H9 (cell line): ENCODE measurements around the gene HNRNPLL. TPM values are rescaled to one million over a fixed set of nuclear protein-coding genes. Genes with fewer than 3 reads are reported as not detected.
A peak's percentile ranks its signal among the peaks of the same experiment; 100 is the strongest.

ENCODE experiments used
- DNase-seq: peaks from one replicate; pipeline ENCODE4 v3.0.0-alpha.2; 2017
- H2AFZ ChIP-seq: one replicate; pipeline ENCODE4 v1.6.1; 2013; ENCODE audit warnings: mild to moderate bottlenecking, low read length, control low read depth, moderate library complexity
- H2AK5ac ChIP-seq: 2 replicates; pipeline ENCODE4 v1.6.1; 2013; ENCODE audit warnings: low read length, control low read depth, mixed read lengths; ENCODE audit not compliant: insufficient read length
- H2BK120ac ChIP-seq: one replicate; pipeline ENCODE4 v1.6.1; 2013; ENCODE audit warnings: low read depth, mild to moderate bottlenecking, low read length, control low read depth, inconsistent platforms; ENCODE audit not compliant: poor library complexity, severe bottlenecking
- H2BK12ac ChIP-seq: 2 replicates; pipeline ENCODE4 v1.6.1; 2013; ENCODE audit warnings: low read length, control low read depth, mixed read lengths, low read depth; ENCODE audit not compliant: insufficient read length
- H2BK15ac ChIP-seq: 2 replicates; pipeline ENCODE4 v1.6.1; 2013; ENCODE audit warnings: low read depth, low read length, control low read depth
- H2BK20ac ChIP-seq: one replicate; pipeline ENCODE4 v1.6.1; 2013; ENCODE audit warnings: low read depth, mild to moderate bottlenecking, low read length, control low read depth, inconsistent platforms; ENCODE audit not compliant: poor library complexity, severe bottlenecking
- H2BK5ac ChIP-seq: 2 replicates; pipeline ENCODE4 v1.6.1; 2013; ENCODE audit warnings: low read length, control low read depth, mixed read lengths; ENCODE audit not compliant: insufficient read length
- H3K14ac ChIP-seq: 2 replicates; pipeline ENCODE4 v1.6.1; 2013; ENCODE audit warnings: low read length, control low read depth; ENCODE audit not compliant: insufficient read depth
- H3K18ac ChIP-seq: 2 replicates; pipeline ENCODE4 v1.6.1; 2013; ENCODE audit warnings: low read depth, mild to moderate bottlenecking, mixed read lengths, low read length, control low read depth; ENCODE audit not compliant: insufficient read length
- H3K23ac ChIP-seq: 2 replicates; pipeline ENCODE4 v1.6.1; 2013; ENCODE audit warnings: low read length, control low read depth, mixed read lengths, low read depth; ENCODE audit not compliant: insufficient read length
- H3K23me2 ChIP-seq: 2 replicates; pipeline ENCODE4 v1.6.1; 2013; ENCODE audit warnings: low read depth, mild to moderate bottlenecking, mixed read lengths, low read length, control low read depth; ENCODE audit not compliant: insufficient read length, poor library complexity, severe bottlenecking
- H3K27ac ChIP-seq: 2 replicates; pipeline ENCODE4 v1.5.1; 2013; ENCODE audit warnings: low read length, control low read depth, mixed read lengths, low read depth; ENCODE audit not compliant: insufficient read length
- H3K27me3 ChIP-seq: 2 replicates; pipeline ENCODE4 v1.6.1; 2013; ENCODE audit warnings: low read length, control low read depth, inconsistent platforms; ENCODE audit not compliant: insufficient read depth
- H3K4ac ChIP-seq: 2 replicates; pipeline ENCODE4 v1.6.1; 2013; ENCODE audit warnings: low read depth, mild to moderate bottlenecking, control low read depth, inconsistent platforms, low read length, moderate library complexity
- H3K4me1 ChIP-seq: 2 replicates; pipeline ENCODE4 v1.6.1; 2013; ENCODE audit warnings: low read length, control low read depth, inconsistent platforms; ENCODE audit not compliant: insufficient read depth
- H3K4me2 ChIP-seq: 2 replicates; pipeline ENCODE4 v1.6.1; 2013; ENCODE audit warnings: low read length, control low read depth, mixed read lengths; ENCODE audit not compliant: insufficient read length, insufficient read depth
- H3K56ac ChIP-seq: 2 replicates; pipeline ENCODE4 v1.6.1; 2013; ENCODE audit warnings: low read depth, mild to moderate bottlenecking, mixed read lengths, low read length, control low read depth; ENCODE audit not compliant: insufficient read length
- H3K79me1 ChIP-seq: 2 replicates; pipeline ENCODE4 v1.6.1; 2013; ENCODE audit warnings: low read depth, mild to moderate bottlenecking, moderate library complexity, low read length, control low read depth, inconsistent platforms; ENCODE audit not compliant: insufficient read depth, poor library complexity, severe bottlenecking
- H3K79me2 ChIP-seq: 2 replicates; pipeline ENCODE4 v1.6.1; 2013; ENCODE audit warnings: low read length, control low read depth, inconsistent platforms; ENCODE audit not compliant: insufficient read depth
- H3K9ac ChIP-seq: 2 replicates; pipeline ENCODE4 v1.6.1; 2013; ENCODE audit warnings: low read length, control low read depth, mixed read lengths; ENCODE audit not compliant: insufficient read length; ENCODE audit errors: extremely low read depth
- H3K9me3 ChIP-seq: one replicate; pipeline ENCODE4 v1.6.1; 2013; ENCODE audit warnings: low read depth, low read length, inconsistent platforms; ENCODE audit not compliant: control insufficient read depth
- H3T11ph ChIP-seq: one replicate; pipeline ENCODE4 v1.6.1; 2013; ENCODE audit warnings: mild to moderate bottlenecking, low read length, control low read depth, inconsistent platforms
- H4K20me1 ChIP-seq: one replicate; pipeline ENCODE4 v1.6.1; 2013; ENCODE audit not compliant: control insufficient read depth, insufficient read length, insufficient read depth
- H4K5ac ChIP-seq: 2 replicates; pipeline ENCODE4 v1.6.1; 2013; ENCODE audit warnings: low read depth, mild to moderate bottlenecking, mixed read lengths, low read length, control low read depth; ENCODE audit not compliant: insufficient read length
- H4K8ac ChIP-seq: replicated peaks from 2 replicates; pipeline ENCODE4 v1.6.1; 2013; ENCODE audit warnings: low read length, control low read depth, mixed read lengths, low read depth; ENCODE audit not compliant: insufficient read length
- H4K91ac ChIP-seq: 2 replicates; pipeline ENCODE4 v1.6.1; 2013; ENCODE audit warnings: low read depth, mild to moderate bottlenecking, moderate library complexity, mixed read lengths, low read length, control low read depth; ENCODE audit not compliant: insufficient read length
- H3K27ac Mint-ChIP-seq, 3 experiments: 2 replicates in 2 of 3; 3 replicates in 1 of 3; pipeline ENCODE4 v1.8.0; 2020 to 2021; ENCODE audit warnings: mixed read lengths in 3 of 3, mild to moderate bottlenecking in 1 of 3, moderate library complexity in 1 of 3
- H3K27me3 Mint-ChIP-seq: 2 replicates; pipeline ENCODE4 v1.8.0; 2021; ENCODE audit warnings: low read depth, mild to moderate bottlenecking, moderate library complexity, mixed read lengths
- H3K36me3 Mint-ChIP-seq, 3 experiments: 2 replicates in 2 of 3; 3 replicates in 1 of 3; pipeline ENCODE4 v1.8.0; 2020 to 2021; ENCODE audit warnings: low read depth in 3 of 3, mixed read lengths in 3 of 3; ENCODE audit not compliant: insufficient read depth in 1 of 3
- H3K4me1 Mint-ChIP-seq, 2 experiments: 2 replicates each; pipeline ENCODE4 v1.8.0; 2020; ENCODE audit warnings: mixed read lengths in 2 of 2
- H3K4me3 Mint-ChIP-seq, 2 experiments: 2 replicates in 1 of 2; 3 replicates in 1 of 2; pipeline ENCODE4 v1.8.0; 2020 to 2021; ENCODE audit warnings: mild to moderate bottlenecking in 2 of 2, mixed read lengths in 2 of 2, moderate library complexity in 1 of 2
- H3K9me3 Mint-ChIP-seq, 2 experiments: 2 replicates in 1 of 2; 3 replicates in 1 of 2; pipeline ENCODE4 v1.8.0; 2020; ENCODE audit warnings: mild to moderate bottlenecking in 2 of 2, mixed read lengths in 2 of 2, moderate library complexity in 1 of 2
- WGBS: extraction: QIAGEN DNeasy Blood & Tissue Kit; methylation state at CpG from one replicate; pipeline ENCODE4 v1.1.7; 2013; ENCODE audit warnings: missing lambda C conversion rate, low lambda C conversion rate, mixed read lengths; ENCODE audit not compliant: insufficient read length; ENCODE audit errors: extremely low coverage; 5-methylcytosine and 5-hydroxymethylcytosine counted together
- total RNA-seq: library from RNA; stranded (reverse); gene quantifications from 2 replicates; pipeline ENCODE4 v1.2.1, GENCODE V29; 2021
- TF ChIP-seq, protein P1 (sequence below): fragments of 200-600 bp; sonication (generic); conservative IDR thresholded peaks from 3 replicates; pipeline ENCODE4 v1.8.0; 2021; ENCODE audit warnings: antibody characterized with exemption, mild to moderate bottlenecking

Gene HNRNPLL
- total RNA-seq, 1 experiment from 2014 or later = 52.3 TPM

DNA sequence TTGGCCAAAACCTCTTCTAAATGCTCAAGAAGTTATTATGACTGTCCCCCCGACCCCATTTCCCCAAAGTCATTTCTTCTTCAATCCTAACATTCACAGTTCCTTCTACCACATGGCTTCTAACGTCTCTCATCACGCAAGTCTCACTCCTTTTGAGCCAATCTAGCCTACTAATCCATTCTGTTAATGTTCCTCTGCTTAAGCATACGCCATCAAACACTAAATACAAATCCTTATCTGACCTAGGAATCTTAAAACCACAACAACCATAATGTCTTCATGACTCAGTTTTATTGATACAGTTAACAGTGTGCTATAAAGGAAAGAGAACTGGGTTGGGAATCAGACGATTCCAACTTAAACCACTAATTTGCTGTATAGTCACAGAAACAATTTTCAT, 23.9 kb downstream of the HNRNPLL start:
- no peak overlapping the region for H3K4ac ChIP-seq
- no peak overlapping the region for H2AFZ ChIP-seq
- no peak overlapping the region for H3K14ac ChIP-seq
- no peak overlapping the region for H3K4me2 ChIP-seq
- H2AK5ac ChIP-seq = no peak overlapping the region
- Mint-ChIP-seq H3K27me3 (no peaks in the 10 kb centered on the region), H3K9me3 (no peaks in the 10 kb centered on the region), H3K4me1 (peaks cover 23 to 25% of the 10 kb centered on the region in 2 experiments), H3K36me3 (peaks cover 16 to 62% (median 50%) of the 10 kb centered on the region in 3 experiments), H3K27ac (peak overlapping the region; percentile 3 to 24 (median 20); a peak in 4 of 7 replicates), H3K4me3 (no peak overlapping the region; a peak in 1 of 5 replicates)
- no peaks in the 10 kb centered on the region for H3K27me3 ChIP-seq
- TF ChIP-seq, protein P1, sequence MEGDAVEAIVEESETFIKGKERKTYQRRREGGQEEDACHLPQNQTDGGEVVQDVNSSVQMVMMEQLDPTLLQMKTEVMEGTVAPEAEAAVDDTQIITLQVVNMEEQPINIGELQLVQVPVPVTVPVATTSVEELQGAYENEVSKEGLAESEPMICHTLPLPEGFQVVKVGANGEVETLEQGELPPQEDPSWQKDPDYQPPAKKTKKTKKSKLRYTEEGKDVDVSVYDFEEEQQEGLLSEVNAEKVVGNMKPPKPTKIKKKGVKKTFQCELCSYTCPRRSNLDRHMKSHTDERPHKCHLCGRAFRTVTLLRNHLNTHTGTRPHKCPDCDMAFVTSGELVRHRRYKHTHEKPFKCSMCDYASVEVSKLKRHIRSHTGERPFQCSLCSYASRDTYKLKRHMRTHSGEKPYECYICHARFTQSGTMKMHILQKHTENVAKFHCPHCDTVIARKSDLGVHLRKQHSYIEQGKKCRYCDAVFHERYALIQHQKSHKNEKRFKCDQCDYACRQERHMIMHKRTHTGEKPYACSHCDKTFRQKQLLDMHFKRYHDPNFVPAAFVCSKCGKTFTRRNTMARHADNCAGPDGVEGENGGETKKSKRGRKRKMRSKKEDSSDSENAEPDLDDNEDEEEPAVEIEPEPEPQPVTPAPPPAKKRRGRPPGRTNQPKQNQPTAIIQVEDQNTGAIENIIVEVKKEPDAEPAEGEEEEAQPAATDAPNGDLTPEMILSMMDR = no peak
- H4K5ac ChIP-seq = no peak overlapping the region
- H3K23me2 ChIP-seq = no peaks in the 10 kb centered on the region
- H3T11ph ChIP-seq = no peak overlapping the region
- H2BK5ac ChIP-seq = no peak overlapping the region
- H2BK15ac ChIP-seq = no peak overlapping the region
- H2BK20ac ChIP-seq = no peak overlapping the region
- H3K23ac ChIP-seq = no peak overlapping the region
- no peak overlapping the region for H4K91ac ChIP-seq
- H3K9me3 ChIP-seq = no peaks in the 10 kb centered on the region
- H2BK12ac ChIP-seq = no peak overlapping the region
- DNase-seq = no peak
- WGBS = 100% methylated on average over 1 of the region's 5 CpGs
- no peak overlapping the region for H2BK120ac ChIP-seq
- H3K79me1 ChIP-seq = no peaks in the 10 kb centered on the region
- no peak overlapping the region for H3K27ac ChIP-seq
- H3K4me1 ChIP-seq = peaks cover 2% of the 10 kb centered on the region; the same call in 1 of the 2 replicates
- no peaks in the 10 kb centered on the region for H4K20me1 ChIP-seq
- H3K56ac ChIP-seq = no peak overlapping the region
- H3K18ac ChIP-seq = no peak overlapping the region
- H3K9ac ChIP-seq = no peak overlapping the region
- H3K79me2 ChIP-seq = 0 out of 2 replicates have a peak, but pooled peaks cover 2% of the 10 kb centered on the region
- no peak overlapping the region for H4K8ac ChIP-seq
